NCI-H460 (cell line): ENCODE results near the gene C1orf21. TPM values are rescaled to one million over a fixed set of nuclear protein-coding genes. Genes with fewer than 3 reads are reported as not detected.
"Not testable (repeated sequence)": the region's sequence is repeated elsewhere in the genome, so short reads cannot be mapped to it uniquely, and the experiment has no call there.

ENCODE experiments used
- DNase-seq: peaks from one replicate; pipeline ENCODE4 v3.0.0-alpha.2; 2016; ENCODE audit warnings: low read depth; ENCODE audit errors: extremely low read depth
- total RNA-seq: library from RNA; depleted of rRNA; stranded (reverse); fragments of >200 nt; shearing (Covaris generic); gene quantifications from 2 replicates; pipeline ENCODE4 v1.2.3, GENCODE V29; 2014

Gene C1orf21
- total RNA-seq, 1 experiment from 2014 or later, result 12.0 TPM

DNA sequence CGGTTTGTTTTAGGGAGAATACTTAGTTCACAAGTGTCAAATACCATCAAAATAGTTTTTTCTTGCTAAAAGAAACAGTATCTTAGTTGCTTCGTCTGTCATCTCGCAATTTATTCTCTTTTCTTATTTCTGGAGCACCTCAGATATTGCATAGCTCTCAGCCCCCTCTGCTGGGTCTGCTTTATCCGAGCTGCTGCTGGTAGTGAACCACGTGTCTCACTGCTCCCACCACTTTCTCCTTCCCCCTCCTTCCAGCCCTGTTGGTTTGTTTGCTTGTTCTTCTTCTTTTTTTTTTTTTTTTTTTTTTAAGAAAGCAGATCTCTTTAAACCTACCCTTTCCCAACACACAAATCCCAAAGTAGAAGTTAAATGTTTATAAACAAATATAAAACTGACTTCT, 197.0 kb downstream of the C1orf21 start:
- no peak for DNase-seq

DNA sequence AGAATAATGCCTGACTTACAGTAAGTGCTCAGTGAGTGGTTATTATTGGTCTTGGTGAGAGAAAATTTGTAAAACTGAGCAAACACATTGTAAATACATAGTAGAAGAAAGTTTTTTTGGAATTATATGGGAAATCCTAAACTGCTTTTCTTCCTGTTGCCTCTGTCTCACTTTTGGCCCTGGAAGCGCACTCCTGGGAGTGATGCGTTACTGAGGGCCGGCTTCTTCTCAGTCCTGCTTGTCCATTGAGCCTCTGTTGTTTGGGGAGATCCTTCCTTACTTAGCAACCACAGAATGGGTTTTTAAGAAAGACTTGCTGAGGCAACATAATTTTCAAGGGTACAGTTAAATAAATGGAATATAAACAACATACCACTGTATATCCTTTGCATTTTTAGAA, 201.9 kb downstream of the C1orf21 start:
- no peak for DNase-seq

DNA sequence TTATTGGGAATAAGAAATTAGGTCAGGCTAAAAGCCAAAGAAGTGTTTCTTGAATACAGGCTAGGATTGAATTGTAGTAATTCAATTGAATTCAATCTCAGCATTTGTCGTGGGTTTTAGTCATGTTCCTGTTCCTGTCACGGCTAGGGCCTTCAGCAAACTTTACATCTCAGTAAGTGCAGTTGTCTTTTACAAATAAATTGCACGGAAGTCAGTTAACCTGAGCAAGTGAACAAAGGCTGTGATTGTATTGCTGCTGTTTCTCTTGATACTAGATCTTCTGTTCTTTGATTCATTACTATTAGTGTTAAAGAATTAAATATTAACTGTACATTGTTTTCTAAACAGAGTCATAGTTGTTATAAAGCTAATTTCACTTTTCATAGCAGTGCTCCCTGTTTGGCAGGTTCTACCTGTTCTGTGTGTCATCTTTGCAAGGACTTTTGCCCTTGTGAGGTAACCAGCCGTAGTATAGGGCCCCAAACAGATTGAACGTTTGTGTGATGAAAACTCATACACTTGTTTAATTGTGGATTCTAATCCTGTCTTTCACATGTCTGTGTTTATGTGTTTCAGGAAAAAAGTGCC, 203.4 kb downstream of the C1orf21 start:
- no peak for DNase-seq

DNA sequence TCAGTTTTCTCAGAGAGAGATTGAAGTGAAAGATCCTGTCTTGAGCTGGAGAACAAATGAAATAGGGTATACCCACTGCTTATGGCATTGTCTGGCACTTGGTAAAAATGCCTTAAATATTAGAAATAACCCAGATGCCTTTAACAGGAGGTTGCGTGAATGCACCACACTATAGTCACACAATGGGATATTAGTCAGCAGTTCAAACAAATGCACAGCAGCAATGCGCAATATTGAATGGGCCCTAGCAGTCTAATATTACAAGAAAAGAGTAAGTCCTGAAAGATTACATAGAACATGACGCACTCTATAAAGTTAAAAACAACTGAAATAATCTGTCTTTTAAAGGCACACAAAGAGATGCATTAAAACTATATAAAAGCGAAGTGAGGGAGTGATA, 206.8 kb downstream of the C1orf21 start:
- peak; percentile 14 for DNase-seq

DNA sequence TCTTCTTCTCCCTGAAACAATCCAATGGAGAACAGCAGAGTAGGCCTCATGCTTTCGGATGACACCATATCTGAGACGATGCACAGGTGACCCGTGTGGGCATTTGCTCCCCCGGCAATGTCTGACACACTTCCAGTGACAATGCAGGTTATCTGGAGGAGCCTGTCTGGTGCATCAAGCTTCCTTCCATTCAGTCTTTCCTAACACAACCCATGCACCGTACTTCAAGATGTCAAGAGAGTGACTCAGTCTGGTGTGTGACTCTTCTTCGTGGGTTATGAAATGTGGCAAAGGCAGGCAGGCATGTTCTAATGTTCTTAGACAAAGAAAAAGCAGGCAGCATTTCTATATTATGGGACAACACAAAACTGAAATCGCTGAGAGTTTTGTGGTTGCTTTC, 208.8 kb downstream of the C1orf21 start:
- no peak for DNase-seq

DNA sequence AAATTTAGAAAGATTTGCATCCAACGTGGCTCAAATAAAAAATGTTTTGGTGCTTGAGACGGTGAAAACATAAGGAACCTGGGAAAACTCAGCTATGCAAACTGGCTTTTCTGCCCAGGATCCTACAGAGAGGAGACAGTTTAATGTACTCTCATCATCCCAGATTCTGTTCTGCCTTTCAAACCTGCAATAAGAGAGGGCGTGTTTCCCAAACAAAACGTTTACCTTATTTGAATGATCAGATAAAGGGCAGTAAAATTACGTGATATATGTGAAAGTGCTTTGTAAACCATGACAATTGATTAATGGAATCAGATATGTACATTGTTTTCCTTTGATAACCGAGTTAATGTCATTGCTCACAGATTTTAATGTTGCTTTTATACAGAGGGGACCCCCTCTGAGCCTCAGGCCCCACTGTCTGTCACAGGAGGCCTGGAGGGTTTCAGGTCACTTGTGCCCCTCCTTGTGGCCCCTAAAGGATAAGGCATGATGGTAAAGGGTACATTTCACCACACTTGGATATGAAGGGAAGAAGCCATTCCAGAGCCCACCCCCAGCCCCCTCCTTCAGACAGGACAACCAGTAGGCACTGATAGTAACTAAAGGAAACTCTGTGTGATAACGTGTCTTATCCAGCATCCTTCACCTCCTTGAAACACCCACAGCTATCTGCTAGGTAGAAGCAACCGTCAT, 210.3 kb downstream of the C1orf21 start:
- no peak for DNase-seq

DNA sequence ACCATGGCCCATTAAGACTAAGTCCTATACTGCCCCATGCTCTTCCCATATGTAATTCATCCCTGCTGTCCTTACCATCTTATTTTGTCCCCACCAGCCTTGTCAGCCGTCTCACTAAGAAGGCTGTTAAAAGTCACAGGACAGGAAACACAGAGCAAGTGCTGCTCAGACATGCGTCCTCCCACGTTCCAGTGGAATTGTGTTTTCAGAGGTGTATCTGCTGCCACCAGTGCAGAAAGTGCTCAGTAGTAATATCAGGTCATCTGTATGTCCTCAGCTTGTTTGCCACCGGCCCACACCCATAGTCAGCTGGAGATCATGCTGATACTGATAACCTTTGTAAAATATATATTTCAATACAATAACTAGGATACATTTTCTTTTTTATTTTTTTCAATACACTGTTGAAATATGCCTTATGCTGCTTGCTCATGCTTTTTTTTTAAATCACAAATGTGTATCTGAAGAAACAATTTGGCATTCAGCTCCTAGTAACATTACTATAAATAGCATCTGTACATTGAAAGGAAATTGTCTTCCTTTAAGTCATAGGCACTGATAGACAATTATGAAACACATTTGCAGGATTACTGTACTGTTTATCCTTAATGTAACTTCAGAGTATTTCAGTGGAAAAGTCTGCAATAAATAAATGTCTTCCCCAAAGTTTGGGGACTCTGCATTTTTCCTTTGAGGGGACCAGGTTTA, 211.0 kb downstream of the C1orf21 start:
- DNase-seq, result no peak

DNA sequence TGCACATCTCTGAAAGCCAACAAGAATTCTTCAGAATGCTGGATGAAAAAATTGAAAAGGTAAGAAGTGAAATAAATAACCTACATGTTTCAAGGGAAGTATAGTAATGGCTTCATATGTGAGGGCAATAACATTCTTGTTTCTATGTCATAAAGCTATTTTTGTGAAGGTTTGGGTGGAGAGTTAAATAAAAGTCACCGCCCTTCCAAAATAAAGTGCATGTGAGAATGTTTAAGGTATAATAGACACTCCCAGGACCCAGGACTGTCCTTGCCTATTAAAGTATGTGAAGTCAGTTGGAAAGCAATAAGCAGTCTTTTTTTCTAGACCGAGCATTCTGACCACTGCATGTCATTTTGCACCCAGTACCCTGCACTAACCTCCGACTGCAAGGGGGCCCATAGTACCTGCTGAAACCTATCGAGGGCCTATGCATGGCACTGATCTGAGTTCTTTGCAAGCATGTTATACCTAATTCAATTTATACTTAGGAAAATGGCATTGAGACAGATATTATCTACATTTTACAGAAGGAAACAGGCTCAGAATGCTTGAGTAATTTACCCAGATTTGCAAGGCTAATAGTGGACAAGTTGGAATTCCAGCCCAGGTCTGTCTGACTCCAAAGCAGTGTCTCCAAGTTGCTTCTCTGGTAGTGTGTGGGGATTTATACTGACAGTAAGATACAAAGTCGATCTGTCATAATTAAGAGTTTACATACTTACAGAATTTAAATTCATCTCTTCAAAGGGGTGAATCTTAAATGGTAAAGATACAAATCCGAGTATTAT, 211.8 kb downstream of the C1orf21 start:
- no peak for DNase-seq

DNA sequence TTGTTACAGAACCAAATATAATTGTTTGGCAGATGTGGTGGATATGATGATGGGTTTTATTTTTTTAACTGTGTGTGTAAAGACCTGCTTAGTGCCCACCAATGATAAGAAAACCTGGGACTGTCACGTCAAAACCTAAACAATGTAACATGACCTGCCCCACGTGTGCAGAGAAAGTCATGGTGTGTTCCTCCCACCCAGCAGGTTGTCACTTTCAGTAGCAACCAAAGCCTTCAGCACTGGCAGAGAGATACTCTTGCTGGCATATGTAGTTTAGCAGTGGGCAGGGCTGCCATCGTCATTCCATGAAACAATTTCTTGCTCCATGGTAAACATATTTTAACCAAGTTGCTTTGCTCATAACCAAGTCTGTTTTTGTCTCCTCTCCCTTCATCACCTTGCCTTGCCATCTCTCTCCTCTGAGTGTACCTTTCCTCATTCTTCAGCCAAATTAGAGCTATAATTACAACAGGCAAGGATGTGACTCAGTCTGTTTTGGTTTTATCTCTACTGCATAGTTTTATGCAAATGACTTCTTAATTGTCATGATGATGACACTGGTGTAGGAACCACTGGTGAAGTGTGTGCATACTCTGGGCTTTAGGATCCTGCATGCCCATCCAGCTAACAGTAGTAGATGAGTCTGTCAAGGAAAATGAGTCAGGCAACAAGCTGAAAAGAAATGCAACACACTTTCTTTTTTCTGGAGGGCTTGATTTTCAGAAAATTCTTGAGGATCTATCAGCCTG, 217.5 kb downstream of the C1orf21 start:
- no peak for DNase-seq

DNA sequence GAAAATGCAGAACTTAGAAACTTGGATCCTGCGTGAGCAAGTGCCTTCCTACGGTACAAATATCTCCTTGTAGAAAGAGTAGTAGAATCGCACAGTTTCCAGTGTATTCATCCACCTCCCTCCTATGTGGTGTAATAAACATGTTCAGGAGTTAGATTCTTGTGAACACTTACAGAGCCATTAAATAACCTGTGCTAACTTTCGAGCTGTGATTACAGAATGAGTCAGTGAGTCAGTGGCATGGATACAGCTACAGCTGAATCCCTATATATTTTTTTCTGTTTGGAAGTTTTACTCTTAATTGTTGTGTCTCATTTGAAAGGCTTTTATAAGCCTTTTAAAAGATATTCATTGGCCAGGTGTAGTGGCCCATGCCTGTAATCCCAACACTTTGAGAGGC, 219.1 kb downstream of the C1orf21 start:
- DNase-seq, result no peak

DNA sequence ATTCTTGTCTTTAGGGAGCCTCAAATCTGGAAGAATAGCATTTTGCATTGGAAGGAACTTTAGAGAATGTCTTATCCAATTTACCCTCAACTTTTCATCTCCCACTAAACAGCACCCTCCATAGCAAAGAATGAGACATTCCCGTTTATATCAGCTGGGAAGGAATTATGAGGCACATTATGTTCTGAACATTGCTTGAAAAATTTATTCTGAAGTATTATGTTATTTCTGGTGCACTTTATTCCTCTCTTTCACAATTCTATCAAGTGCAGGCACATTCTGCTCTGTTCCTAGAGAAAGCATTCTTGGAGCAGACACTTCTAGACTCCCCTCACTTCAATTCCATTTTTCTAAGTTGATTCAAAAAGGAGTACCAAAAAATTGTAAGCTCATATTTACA, 220.0 kb downstream of the C1orf21 start:
- no peak for DNase-seq

DNA sequence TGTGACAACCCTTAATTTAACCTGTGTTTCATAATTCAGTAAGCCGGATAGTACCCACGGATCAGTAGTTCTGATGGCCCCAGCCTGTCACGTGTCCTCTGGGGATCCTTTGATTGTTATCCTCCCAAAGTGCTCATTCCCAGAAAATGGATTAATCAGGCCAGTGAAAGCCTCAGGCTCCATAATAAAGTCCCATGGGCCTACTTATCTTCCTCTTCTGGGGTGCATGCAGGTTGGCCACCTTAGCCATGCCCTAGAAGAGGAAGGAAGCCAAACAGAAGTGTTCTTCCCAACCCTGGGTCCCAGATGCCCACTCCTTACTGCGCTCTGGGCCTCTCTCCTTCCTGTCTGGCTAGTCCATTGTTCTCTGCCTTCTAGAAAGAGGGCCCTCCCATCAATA, 221.8 kb downstream of the C1orf21 start:
- no peak for DNase-seq

DNA sequence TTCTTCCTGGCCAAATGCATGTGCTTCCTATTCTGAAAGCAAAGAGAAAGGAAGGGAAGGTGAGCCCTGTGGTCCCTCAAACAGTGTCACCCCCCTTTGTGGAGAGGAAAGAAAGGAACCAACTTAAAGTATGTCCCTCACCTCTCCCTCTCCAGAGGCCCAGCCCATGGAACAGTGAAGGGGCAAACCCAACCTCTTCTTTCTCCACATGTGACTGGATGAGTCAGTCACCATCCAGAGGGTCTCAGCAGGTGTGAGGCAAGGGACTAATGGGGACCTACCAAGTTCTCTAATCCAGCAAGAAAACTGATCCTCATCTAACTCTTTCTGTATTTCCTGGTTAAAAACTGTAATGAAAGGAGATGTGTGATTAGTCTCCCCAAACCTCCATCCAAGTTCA, 222.2 kb downstream of the C1orf21 start:
- DNase-seq, result no peak

DNA sequence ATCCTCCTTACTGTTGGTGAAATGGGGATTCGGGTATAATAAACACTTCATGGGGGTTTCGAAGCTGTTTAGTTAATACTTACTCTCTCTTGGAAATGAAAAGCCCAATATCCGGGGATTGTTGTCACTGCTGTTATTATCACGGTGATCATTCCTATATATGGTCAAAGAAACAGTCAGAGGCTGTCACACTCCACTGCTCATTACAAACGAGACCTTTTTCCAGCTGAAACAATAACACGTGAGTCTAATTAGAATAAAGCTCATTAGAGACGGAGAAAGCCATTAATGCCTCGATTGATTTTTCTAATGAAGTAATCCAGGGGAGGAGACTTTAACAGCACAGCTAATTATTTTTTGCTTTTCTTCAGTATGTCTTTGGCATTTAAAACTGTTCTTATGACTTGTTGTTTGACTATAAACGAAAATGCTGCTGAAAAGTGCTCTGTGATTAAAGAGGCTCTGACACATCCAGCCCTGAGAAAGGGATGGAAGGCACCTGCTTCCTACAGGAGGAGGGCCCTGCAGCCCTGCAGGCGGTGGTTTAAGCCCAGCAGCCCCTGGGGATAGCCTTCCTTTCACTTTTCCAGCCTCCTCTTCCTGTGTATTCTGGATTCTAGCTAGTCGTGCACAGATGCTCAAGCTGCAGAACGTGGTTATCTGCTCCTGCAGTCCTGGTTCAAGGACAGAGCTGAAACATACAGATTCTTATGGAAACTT, 224.2 kb downstream of the C1orf21 start:
- no peak for DNase-seq

DNA sequence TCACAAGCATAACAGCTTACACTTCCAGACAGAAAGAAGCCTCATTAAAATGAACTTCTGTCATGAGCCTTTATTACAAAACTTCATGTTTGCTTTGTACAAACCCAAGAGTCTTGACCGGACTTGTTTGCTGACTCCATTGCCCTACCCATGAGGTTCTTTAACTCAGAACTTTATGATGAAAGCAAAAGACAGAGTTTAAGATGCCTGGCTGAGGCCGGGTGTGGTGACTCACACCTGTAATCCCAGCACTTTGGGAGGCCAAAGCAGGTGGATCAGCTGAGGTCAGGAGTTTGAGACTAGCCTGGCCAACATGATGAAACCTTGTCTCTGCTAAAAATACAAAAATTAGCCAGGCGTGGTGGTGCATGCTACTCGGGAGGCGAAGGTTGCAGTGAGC, 225.4 kb downstream of the C1orf21 start:
- not testable (repeated sequence) for DNase-seq

DNA sequence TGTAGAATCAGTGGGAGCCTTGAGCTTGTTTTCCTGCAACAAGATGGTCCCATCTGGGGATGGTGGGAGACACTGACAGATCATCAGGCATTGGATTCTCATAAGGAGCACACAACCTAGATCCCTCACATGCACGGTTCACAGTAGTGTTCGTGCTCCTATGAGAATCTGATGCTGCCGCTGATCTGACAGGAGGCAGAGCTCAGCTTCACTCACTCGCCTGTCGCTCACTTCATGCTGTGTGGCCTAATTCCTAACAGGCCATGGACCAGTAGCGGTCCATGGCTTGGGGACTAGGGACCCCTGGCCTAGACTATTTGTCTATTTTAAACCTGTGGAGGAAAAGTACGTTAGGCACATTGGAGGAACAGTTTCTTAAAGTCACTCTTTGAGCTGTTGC, 227.8 kb downstream of the C1orf21 start:
- no peak for DNase-seq

DNA sequence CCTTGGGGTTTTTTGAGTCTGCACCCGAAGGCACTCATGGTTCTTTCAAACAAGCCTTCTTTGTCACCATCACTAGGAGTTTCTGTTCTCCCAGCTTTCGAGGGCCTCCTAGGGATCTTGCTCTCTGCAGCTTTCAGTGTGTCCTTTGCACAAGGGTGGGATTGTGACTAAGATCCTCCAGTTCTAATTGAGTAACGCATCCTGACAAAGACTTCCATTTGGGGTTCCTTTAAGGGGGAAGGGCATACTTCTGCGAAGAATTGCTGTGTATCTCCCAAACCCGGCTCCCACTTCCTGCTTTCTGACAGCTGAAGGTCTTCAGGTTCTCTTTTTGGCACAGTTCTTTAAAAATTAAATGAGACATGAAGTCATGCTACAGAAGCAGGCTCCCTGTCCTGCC, 228.5 kb downstream of the C1orf21 start:
- DNase-seq, result no peak

DNA sequence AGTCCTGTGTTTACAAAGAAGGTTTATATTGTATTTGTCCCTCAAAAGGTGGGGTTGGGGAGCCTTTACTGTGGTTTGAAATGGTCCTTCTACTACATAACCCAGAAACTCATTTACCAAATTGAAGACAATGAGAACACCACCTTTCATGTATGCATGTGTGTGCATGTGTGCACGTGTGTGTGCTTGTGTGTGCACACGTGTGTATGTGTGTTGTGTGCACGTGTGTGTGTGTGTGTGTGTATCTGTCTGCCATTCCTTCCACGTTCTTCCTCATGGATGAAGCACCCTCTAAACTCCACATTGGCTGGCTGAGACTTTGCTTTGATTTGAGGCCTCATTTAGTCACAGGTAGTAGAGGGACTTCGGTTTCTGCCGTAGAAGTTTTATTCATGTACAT, 229.7 kb downstream of the C1orf21 start:
- no peak for DNase-seq

DNA sequence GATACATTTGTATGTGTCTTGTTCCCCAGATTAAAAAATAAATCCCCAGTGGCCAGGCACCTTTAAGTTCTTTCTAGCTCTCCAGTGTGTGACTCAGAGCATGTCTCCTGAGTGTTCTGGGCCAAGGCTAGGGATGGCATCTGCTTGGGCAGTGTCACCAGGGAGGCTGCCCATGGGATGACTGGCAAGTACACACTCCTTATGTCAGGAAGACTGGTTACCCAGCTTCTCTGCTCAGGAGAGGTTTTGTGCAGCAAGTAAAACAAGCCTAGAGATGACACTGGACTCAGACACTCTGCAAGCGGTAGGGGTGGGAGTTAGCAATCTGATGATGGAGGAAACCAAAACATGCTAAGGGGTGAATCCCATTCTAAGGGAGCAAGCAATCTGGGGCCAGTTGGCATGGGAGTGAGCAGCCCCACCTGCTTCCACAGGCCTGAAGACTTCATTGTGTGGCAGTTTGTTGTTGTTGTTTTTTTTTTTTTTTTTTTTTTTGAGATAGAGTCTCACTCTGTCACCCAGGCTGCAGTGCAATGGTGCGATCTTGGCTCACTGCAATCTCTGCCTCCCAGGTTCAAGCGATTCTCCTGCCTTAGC, 230.7 kb downstream of the C1orf21 start:
- DNase-seq, result no peak

DNA sequence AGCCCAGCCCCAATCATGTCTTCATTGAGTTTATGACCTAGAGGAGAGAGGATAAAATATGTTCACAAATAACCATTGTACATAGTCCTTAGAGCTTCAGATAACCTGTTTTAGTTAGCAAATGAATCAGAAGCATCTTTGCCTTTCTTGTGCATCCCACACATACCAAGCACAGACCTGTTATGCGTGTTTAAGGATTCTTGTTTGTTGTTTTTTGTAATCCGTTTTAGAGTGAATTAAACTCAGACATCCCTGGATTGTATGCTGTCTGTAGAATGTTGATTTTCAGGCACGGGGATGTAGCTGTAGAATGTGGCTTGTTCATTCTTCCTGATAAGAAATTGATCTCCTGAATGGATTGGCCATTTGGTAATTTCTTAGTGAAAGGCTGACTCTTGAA, 232.0 kb downstream of the C1orf21 start:
- no peak for DNase-seq
